Stimulated activated CD4-positive, alpha-beta T cell treated with anti-CD3 and anti-CD28 coated beads, Interleukin-2, amount 100 ng/mL, for 4 hours (primary cell): ENCODE results near the gene PICK1.

Experiments
- DNase-seq: peaks from one replicate; pipeline ENCODE4 v3.0.0-alpha.2; 2020; ENCODE audit warnings: low read depth

PICK1 gene

GRCh38 chr22:38056969-38057891 is at the start of gene PICK1:
PICK1 (plus strand) TSS chr22:38057404; CDS start chr22:38057810, 406 bp downstream.
- DNase-seq, result peak; percentile 65

- DNase-seq, result no peak
These were observed 48.0 kb upstream of the PICK1 start for GRCh38 chr22:38009000-38009806.

- DNase-seq, result no peak
These were observed 44.6 kb upstream of the PICK1 start for GRCh38 chr22:38012604-38013072.

- DNase-seq, result no peak
These were observed 43.1 kb upstream of the PICK1 start for GRCh38 chr22:38014083-38014482.

DNA sequence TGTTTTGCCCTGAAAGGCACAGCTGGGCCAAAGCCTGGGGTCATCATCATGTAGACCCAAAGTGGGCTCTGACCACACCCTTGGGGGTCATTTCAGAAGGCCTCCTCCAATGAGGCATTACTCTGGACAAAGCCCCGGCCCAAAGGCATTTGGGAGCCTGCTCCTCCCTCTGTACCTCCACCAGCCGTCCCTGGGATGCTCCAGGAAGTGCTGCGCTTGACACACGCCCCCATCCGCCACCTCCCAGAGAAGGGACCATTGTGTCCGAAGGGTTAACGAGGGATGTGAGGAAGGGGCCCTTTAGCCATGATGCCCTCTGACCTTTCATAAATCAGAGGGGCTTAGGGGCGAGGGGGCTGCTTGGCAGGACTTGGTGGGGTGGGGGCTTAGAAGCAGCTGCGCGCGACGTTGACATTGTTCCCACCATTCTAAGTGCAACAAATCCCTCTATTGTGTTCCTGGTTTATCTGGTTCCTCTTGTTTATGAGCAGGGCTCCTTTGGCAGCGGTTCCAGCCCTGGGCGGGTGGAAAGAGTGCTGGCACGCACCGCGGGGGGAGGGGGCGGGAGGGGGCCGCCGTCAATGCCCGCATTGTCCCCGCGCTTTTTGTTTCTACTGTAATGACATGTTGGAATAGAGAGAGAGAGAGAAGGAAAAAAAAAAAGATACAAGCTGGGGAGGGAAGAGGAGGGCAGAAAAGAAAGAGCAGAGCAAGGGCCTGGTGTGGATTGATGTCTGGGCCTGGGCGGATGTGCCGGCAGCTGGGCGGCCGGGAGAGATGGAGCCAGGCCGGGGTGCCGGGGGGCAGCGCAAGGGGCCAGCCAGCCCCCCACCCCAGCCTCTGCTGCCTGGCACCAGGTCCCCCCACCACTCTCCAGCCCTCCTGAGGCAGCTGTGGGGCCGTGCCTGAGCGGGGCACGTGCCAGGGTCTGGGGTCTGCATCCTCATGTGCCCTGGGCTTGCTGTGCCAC is 40.7 kb upstream of the PICK1 start:
- DNase-seq, result no peak

GRCh38 chr22:38017272-38017920 is 39.8 kb upstream of the PICK1 start:
- DNase-seq, result no peak

GRCh38 chr22:38017939-38018885 is 39.0 kb upstream of the PICK1 start:
- DNase-seq, result no peak

DNA sequence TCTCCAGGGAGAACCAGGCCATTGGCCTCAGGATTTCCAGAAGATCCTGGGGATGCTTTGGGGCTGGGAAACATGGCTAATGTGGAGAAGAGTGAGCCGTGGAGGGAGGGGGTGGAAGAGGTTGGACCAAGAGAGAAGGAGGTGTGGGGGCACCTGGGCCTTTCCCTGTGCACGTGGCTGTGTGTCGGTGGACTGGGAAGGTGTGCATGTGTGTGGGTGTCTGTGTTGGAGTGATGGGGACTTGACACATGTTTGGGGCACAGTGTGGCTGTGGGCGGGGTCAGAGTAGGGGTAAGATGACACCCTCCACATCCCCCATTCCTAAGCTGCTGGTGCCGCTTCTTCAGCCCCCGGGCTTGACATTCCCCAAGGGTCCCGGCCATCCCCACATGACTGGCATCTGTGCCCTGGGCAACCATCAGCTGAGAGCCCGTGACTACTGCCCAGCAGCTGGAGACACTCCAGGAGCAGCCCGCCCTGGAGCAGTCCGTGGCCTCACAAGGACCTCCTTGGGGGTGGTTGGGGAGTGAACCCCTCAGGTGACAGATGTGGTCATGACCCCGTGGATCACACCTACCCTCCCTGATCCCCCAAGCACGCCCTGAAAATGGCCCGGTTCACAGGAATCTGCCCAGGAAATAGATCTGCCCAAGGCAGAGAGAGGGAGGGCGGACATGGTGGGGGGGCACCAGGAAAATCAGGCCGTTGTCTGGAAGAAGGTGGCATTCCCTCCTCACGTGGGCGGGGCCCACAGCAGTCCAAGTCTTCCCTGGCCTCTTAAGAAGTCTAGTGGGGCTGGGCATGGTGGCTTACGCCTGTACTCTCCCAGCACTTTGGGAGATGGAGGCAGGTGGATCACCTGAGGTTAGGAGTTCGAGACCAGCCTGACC is 38.0 kb upstream of the PICK1 start:
- no peak for DNase-seq

- DNase-seq, result no peak
These were observed 36.0 kb upstream of the PICK1 start for GRCh38 chr22:38021206-38021605.

- DNase-seq, result no peak
These were observed 34.2 kb upstream of the PICK1 start for GRCh38 chr22:38023045-38023444.

GRCh38 chr22:38025514-38025913 is 31.7 kb upstream of the PICK1 start:
- DNase-seq, result no peak

GRCh38 chr22:38026130-38027111 is 30.8 kb upstream of the PICK1 start:
- no peak for DNase-seq

DNA sequence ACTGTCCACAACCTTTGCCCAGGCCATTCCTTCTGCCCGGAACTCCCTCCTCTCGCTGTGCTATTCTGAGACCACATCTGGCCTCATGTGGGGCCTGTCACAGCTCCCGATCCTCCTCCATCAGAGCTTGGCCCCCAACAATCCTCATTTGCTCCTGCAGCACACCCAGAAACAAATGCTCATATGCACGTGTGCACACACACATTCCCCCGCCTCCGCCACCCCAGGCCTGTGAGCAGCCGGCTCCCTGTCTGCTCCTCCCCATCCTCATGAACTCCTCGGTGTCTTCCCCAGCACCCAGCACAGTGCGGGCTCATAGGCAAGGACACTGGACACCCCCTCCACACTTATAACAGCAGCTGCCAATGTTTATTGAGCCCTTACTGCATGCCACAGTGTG is 29.7 kb upstream of the PICK1 start:
- no peak for DNase-seq

DNA sequence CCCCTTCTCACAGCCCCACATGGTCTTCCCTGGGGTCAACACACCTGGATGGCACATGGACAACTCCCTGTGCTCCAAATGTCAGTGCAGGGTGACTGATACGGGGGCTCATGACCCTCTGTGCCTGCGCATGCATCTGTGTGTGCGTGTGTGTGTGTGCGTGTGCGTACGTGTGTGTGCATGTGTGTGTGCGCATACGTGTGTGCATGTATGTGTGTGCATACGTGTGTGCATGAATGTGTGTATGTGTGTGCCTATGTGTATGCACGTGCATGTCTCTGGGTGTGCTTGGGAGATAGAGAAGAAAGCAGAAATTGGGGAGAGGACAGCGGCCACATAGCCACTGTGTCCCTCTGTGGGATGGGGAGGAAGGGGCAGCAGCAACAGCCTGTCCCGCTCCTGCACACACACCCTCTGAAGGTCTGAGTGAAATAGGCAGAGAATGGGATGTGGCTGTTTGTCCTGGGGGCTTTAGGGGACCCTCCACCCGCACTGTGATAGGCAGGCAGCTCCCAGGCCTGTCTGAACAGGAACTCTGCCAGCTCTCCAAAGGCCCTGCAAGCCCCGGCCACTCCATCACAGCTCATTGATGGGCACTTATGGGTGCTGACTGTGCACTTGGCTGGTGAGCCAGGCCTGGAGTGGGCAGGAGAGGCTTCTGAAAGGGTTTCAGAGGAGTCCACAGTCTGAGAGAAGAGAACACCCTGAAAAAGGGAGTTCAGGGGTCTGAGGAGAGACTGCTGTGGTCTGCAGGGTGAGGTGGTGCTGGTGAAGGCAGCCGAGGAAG is 28.7 kb upstream of the PICK1 start:
- no peak for DNase-seq

DNA sequence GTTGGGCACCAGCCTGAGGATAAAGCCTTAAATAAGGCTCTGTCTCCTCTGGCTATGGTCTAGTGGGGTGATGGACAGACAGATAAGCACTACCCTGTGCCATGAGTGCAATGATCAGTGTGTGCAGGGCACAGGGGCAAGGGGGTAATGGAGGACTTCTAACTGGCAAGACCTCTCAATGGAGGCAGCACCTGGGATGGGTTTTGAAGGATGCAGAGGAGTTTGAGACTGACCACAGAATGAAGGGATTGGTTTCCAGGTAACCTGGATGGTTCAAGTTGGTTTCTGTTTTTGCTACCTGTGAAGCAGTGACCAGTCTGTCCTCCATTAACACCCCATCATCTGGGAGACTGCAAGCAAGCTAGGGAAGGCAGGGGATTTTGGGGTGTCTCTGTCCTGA is 27.8 kb upstream of the PICK1 start:
- no peak for DNase-seq

GRCh38 chr22:38029901-38030300 is 27.3 kb upstream of the PICK1 start:
- DNase-seq, result no peak
